Kidney (tissue), 14 donors: ENCODE data around the gene CDK5RAP3. TPM values are rescaled to one million over a fixed set of nuclear protein-coding genes. Genes with fewer than 3 reads are reported as not detected.
"Not testable (repeated sequence)": the region's sequence is repeated elsewhere in the genome, so short reads cannot be mapped to it uniquely, and the experiment has no call there.

ENCODE experiments used
- DNase-seq, 5 donors: peaks; one replicate each; pipeline ENCODE4 v3.0.0-alpha.2; 2013 to 2020
- FAIRE-seq: peaks from 2 replicates; lab custom pipeline; 2012; peaks lifted over from hg19 to GRCh38; lab: Jason Lieb, UNC
- H3K27ac ChIP-seq, 2 donors: one replicate each; pipeline ENCODE4 v1.7.0; 2013; ENCODE audit warnings: low read depth in 2 of 2, low read length in 2 of 2, inconsistent platforms in 1 of 2
- H3K27me3 ChIP-seq: one replicate; pipeline ENCODE4 v1.7.1; 2013; ENCODE audit warnings: low read length, inconsistent platforms; ENCODE audit not compliant: control insufficient read depth, insufficient read depth
- H3K36me3 ChIP-seq, 3 donors: one replicate each; pipeline versions ENCODE4 v1.7.0 to v1.7.1; 2013; ENCODE audit warnings: low read length in 3 of 3, control low read depth in 1 of 3, inconsistent platforms in 1 of 3; ENCODE audit not compliant: insufficient read depth in 3 of 3, control insufficient read depth in 2 of 3
- H3K4me1 ChIP-seq, 3 donors: one replicate each; pipeline versions ENCODE4 v1.7.0 to v1.7.1; 2013; ENCODE audit warnings: low read length in 3 of 3, inconsistent platforms in 1 of 3, low read depth in 1 of 3; ENCODE audit not compliant: control insufficient read depth in 2 of 3, insufficient read depth in 2 of 3
- H3K4me3 ChIP-seq, 3 donors: one replicate each; pipeline versions ENCODE4 v1.7.0 to v1.8.1; 2013; ENCODE audit warnings: low read length in 3 of 3, control low read depth in 1 of 3, inconsistent platforms in 1 of 3
- H3K9ac ChIP-seq, 3 donors: one replicate each; pipeline versions ENCODE4 v1.7.0 to v1.7.1; 2013; ENCODE audit warnings: low read length in 3 of 3, control low read depth in 1 of 3, inconsistent platforms in 1 of 3
- H3K9me3 ChIP-seq, 3 donors: one replicate each; pipeline versions ENCODE4 v1.7.0 to v1.7.1; 2013; ENCODE audit warnings: low read length in 3 of 3, control low read depth in 1 of 3, inconsistent platforms in 1 of 3; ENCODE audit not compliant: control insufficient read depth in 2 of 3, insufficient read depth in 1 of 3
- intact Hi-C: fragments of 100-400 bp; cut with DNase I; formaldehyde crosslinking; loops from one replicate; pipeline ENCODE4 v1.11.1; 2022
- polyA plus RNA-seq: library from polyadenylated mRNA; stranded (reverse); fragments of 350-450 nt; fragmentation: Illumina TruSeq; extraction: RNeasy Lipid Tissue Mini Kit (QIAGEN cat#74804); gene quantifications from one replicate; pipeline ENCODE4 v1.2.3, GENCODE V29; 2014; ENCODE audit warnings: low read depth, low replicate concordance; ENCODE audit not compliant: insufficient read depth
- total RNA-seq: library from RNA; stranded (reverse); fragmentation: NEBNext Ultra II Directional; extraction: Animal tissue kit (Norgen Biotek cat#: 25700); gene quantifications from one replicate; pipeline ENCODE4 v1.2.1, GENCODE V29; 2021
- TF ChIP-seq, protein P1 (sequence below): IDR thresholded peaks from 3 replicates; pipeline ENCODE4 v1.5.1; 2012; ENCODE audit warnings: mild to moderate bottlenecking, moderate library complexity, borderline replicate concordance; ENCODE audit not compliant: insufficient read depth; ENCODE audit errors: extremely low read depth
- donor health status: control.
- donor health status: control.
- donor health status: control.
- donor health status: control.
- donor health status: control.
- donor health status: DM: yes; HTN: yes; CAD: no.
- donor health status: Normal renal cell carcinoma (clear cell type).

CDK5RAP3 gene
- total and polyA plus RNA-seq, 2 donors from 2014 or later, result 140 to 208 TPM

DNA sequence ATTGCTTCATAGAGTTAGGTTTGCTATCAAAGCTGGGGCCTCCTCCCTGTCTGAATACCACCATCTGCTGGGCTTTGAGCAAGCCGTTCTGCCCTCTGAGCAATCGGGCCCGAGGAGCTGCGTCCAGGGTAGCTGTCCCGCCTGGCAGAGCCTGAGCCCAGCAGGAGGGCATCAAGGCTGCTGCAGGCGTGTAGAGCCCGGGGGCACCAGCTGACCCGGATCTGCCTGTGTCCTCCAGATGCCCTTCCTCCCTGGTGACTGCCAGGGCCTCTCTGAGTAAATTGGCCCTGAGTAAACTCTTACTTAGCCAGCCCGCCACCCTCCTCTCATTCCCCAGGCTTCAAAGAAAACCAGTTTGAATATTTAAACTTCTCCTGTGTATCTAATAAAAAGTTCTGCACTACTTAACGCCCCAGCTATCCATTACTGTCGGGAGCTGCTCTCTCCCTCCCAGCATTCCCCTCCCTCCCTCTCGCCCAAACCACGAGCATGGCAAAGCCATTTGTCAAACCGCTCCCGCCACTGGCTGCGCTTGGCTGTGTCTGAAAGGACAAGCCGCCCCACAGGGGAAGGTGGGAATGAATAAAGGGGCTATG lies 16.4 kb downstream of the CDK5RAP3 start:
- peaks cover 0 to 3% (median 2%) of the 10 kb centered on the region in 3 donors for H3K4me1 ChIP-seq
- H3K27ac ChIP-seq, result peak overlapping the region; percentile 63 to 66
- H3K27me3 ChIP-seq, result no peaks in the 10 kb centered on the region
- peak overlapping the region in 1 of 3 donors; percentile 51 for H3K9ac ChIP-seq
- H3K36me3 ChIP-seq, result peaks cover 0 to 8% (median 5%) of the 10 kb centered on the region in 3 donors
- TF ChIP-seq, protein P1, sequence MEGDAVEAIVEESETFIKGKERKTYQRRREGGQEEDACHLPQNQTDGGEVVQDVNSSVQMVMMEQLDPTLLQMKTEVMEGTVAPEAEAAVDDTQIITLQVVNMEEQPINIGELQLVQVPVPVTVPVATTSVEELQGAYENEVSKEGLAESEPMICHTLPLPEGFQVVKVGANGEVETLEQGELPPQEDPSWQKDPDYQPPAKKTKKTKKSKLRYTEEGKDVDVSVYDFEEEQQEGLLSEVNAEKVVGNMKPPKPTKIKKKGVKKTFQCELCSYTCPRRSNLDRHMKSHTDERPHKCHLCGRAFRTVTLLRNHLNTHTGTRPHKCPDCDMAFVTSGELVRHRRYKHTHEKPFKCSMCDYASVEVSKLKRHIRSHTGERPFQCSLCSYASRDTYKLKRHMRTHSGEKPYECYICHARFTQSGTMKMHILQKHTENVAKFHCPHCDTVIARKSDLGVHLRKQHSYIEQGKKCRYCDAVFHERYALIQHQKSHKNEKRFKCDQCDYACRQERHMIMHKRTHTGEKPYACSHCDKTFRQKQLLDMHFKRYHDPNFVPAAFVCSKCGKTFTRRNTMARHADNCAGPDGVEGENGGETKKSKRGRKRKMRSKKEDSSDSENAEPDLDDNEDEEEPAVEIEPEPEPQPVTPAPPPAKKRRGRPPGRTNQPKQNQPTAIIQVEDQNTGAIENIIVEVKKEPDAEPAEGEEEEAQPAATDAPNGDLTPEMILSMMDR, result no peak
- intact Hi-C loops, result no loop called here
- peak; percentile 81 to 94 (median 86) for DNase-seq
- FAIRE-seq, result no peak
- H3K4me3 ChIP-seq, result no peak overlapping the region
- no peaks in the 10 kb centered on the region for H3K9me3 ChIP-seq

GRCh38 chr17:47988445-47988844 lies 17.5 kb downstream of the CDK5RAP3 start:
- intact Hi-C loops, H3K27ac ChIP-seq, H3K9ac ChIP-seq, H3K36me3 ChIP-seq, DNase-seq, H3K4me1 ChIP-seq, H3K4me3 ChIP-seq, H3K27me3 ChIP-seq, FAIRE-seq, H3K9me3 ChIP-seq: not testable (repeated sequence)

DNA sequence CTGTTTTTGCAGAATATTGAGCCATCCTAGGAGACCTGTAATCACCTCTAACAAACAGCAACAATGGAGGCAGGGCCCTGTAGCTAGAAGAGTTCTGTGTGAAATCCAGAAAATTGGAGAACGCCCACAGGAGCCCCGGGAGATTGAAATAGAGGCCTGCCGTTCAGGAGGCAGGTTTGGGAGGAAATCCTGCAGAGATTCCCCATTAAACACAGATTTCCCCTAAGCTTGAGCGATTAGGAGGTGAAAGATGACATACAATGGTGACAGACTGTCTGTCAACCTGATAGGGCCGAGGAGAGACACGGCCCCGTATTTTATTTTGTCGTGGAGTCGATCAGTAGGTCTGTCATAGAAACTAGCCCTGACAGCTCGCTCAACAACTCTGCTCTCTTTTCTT lies 18.2 kb downstream of the CDK5RAP3 start:
- Histone ChIP-seq H3K9ac (no peak overlapping the region), H3K27me3 (no peaks in the 10 kb centered on the region), H3K4me3 (no peak overlapping the region), H3K4me1 (peaks cover 0 to 3% (median 2%) of the 10 kb centered on the region in 3 donors), H3K27ac (no peak overlapping the region), H3K9me3 (no peaks in the 10 kb centered on the region), H3K36me3 (peaks cover 0 to 2% (median 0%) of the 10 kb centered on the region in 3 donors)
- TF ChIP-seq, protein P1, result no peak
- intact Hi-C loops, result no loop called here
- DNase-seq, result no peak
- FAIRE-seq, result no peak

DNA sequence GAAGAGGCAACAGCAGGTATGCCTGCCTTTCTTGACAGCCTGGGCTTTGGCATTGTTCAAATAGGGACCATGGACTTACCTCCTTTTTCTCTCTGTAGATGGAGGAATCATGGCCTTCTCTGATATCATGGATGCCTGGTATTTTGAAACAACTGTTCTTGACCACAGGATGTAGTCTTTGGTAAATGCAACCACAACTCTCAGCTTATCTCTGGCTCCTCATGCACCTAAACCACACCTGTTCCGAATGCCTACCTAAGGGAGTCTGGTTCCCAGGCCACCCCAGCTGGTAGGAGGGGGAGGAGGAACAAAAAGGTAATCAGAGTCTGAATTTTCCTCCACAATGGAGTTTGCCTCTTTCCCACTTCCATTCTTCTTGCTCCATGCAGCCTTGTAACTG lies 18.8 kb downstream of the CDK5RAP3 start:
- Histone ChIP-seq H3K9me3 (no peaks in the 10 kb centered on the region), H3K9ac (no peak overlapping the region), H3K4me3 (no peak overlapping the region), H3K27me3 (no peaks in the 10 kb centered on the region), H3K27ac (no peak overlapping the region), H3K36me3 (no peaks in the 10 kb centered on the region), H3K4me1 (peaks cover 0 to 3% (median 2%) of the 10 kb centered on the region in 3 donors)
- FAIRE-seq, result no peak
- intact Hi-C loops, result no loop called here
- TF ChIP-seq, protein P1, result no peak
- no peak for DNase-seq
